HEK293 (cell line): ENCODE data around the gene ABLIM3.

Source experiments
- CTCF ChIA-PET: fragments of 350-600 bp; formaldehyde crosslinking; extraction: SDS; loops from one replicate; lab custom pipeline; 2021; ENCODE audit warnings: antibody characterized with exemption; lab: Yijun Ruan, JAX
- POLR2A ChIA-PET: fragments of 300-600 bp; formaldehyde crosslinking; extraction: SDS; loops from one replicate; lab custom pipeline; 2020; ENCODE audit warnings: antibody characterized with exemption, inconsistent platforms; lab: Yijun Ruan, JAX
- H3K27ac ChIP-seq: fragments of 200-500 bp; sonication (Bioruptor generic); 2 replicates; pipeline ENCODE4 v1.5.1; 2014; ENCODE audit warnings: low read depth, low read length, control low read depth, inconsistent platforms; ENCODE audit errors: extremely low read depth
- H3K36me3 ChIP-seq, 2 experiments: fragments of 200-500 bp in 1 of 2; sonication (Bioruptor generic) in 1 of 2; 1 replicate in 1 of 2; 2 replicates in 1 of 2; pipeline ENCODE4 v1.5.1; 2014 to 2017; ENCODE audit warnings: inconsistent platforms in 2 of 2, low read length in 2 of 2; ENCODE audit not compliant: control insufficient read depth in 2 of 2, insufficient read depth in 1 of 2
- H3K4me1 ChIP-seq: fragments of 200-500 bp; sonication (Bioruptor generic); 2 replicates; pipeline ENCODE4 v1.5.1; 2014; ENCODE audit warnings: mild to moderate bottlenecking, low read length, inconsistent platforms; ENCODE audit not compliant: control insufficient read depth, insufficient read depth
- H3K4me3 ChIP-seq: 2 replicates; pipeline ENCODE4 v1.5.1; 2011; ENCODE audit warnings: low read depth, mild to moderate bottlenecking, control low read depth, low read length, moderate library complexity
- H3K9me3 ChIP-seq: fragments of 200-500 bp; sonication (Bioruptor generic); 2 replicates; pipeline ENCODE4 v1.5.1; 2014; ENCODE audit warnings: low read depth, low read length, inconsistent platforms; ENCODE audit not compliant: control insufficient read depth, insufficient read depth
- GLI4 ChIP-seq: fragments of 450-650 bp; formaldehyde crosslinking; IDR thresholded peaks from 2 replicates; pipeline ENCODE4 v1.5.1; 2016; ENCODE audit warnings: missing biosample characterization, missing genetic modification characterization
- REST ChIP-seq: fragments of 450-650 bp; formaldehyde crosslinking; IDR thresholded peaks from 2 replicates; pipeline ENCODE4 v1.5.1; 2016; ENCODE audit warnings: missing biosample characterization, missing genetic modification characterization
- SCRT2 ChIP-seq: fragments of 450-650 bp; formaldehyde crosslinking; IDR thresholded peaks from 2 replicates; pipeline ENCODE4 v1.5.1; 2016; ENCODE audit warnings: missing biosample characterization, missing genetic modification characterization
- TRIM28 ChIP-seq: IDR thresholded peaks from 2 replicates; pipeline ENCODE4 v1.6.1; 2011; ENCODE audit warnings: low read length, control low read depth, borderline replicate concordance
- ZNF132 ChIP-seq: fragments of 450-650 bp; formaldehyde crosslinking; IDR thresholded peaks from 2 replicates; pipeline ENCODE4 v1.5.1; 2017; ENCODE audit warnings: missing biosample characterization, missing genetic modification characterization, borderline replicate concordance
- ZNF140 ChIP-seq: fragments of 450-650 bp; formaldehyde crosslinking; IDR thresholded peaks from 2 replicates; pipeline ENCODE4 v1.5.1; 2016; ENCODE audit warnings: missing biosample characterization, missing genetic modification characterization
- ZNF146 ChIP-seq: fragments of 450-650 bp; formaldehyde crosslinking; IDR thresholded peaks from 2 replicates; pipeline ENCODE4 v1.5.1; 2016; ENCODE audit warnings: missing biosample characterization, missing genetic modification characterization
- ZNF311 ChIP-seq: fragments of 450-650 bp; formaldehyde crosslinking; IDR thresholded peaks from 2 replicates; pipeline ENCODE4 v1.5.1; 2017; ENCODE audit warnings: missing biosample characterization, missing genetic modification characterization, borderline replicate concordance
- ZNF341 ChIP-seq: fragments of 450-650 bp; formaldehyde crosslinking; IDR thresholded peaks from 2 replicates; pipeline ENCODE4; 2016; ENCODE audit warnings: low read depth, missing biosample characterization, missing genetic modification characterization
- ZNF366 ChIP-seq: fragments of 450-650 bp; formaldehyde crosslinking; conservative IDR thresholded peaks from 2 replicates; pipeline ENCODE4 v1.5.1; 2016; ENCODE audit warnings: missing biosample characterization, missing genetic modification characterization
- ZNF521 ChIP-seq: fragments of 450-650 bp; formaldehyde crosslinking; IDR thresholded peaks from 2 replicates; pipeline ENCODE4 v1.5.1; 2017; ENCODE audit warnings: missing biosample characterization, mild to moderate bottlenecking, missing genetic modification characterization
- ZNF548 ChIP-seq: fragments of 450-650 bp; formaldehyde crosslinking; IDR thresholded peaks from 2 replicates; pipeline ENCODE4 v1.5.1; 2016; ENCODE audit warnings: missing biosample characterization, missing genetic modification characterization
- ZNF596 ChIP-seq: fragments of 450-650 bp; IDR thresholded peaks from 2 replicates; pipeline ENCODE4 v1.5.0; 2018; ENCODE audit warnings: missing biosample characterization, mild to moderate bottlenecking, missing genetic modification characterization, moderate library complexity
- ZNF677 ChIP-seq: fragments of 450-650 bp; IDR thresholded peaks from 2 replicates; pipeline ENCODE4 v1.5.0; 2018; ENCODE audit warnings: missing biosample characterization, mild to moderate bottlenecking, missing genetic modification characterization, moderate library complexity

Gene ABLIM3

GRCh38 chr5:149246906-149247305, 105.6 kb downstream of the ABLIM3 start:
- ChIA-PET CTCF (interaction anchor here (0.9 to 1.2 kb wide), 2 partner anchors 22 to 105 kb away, joined by 4 read pairs; partner anchors contain the start of gene ABLIM3), POLR2A (no interaction called here)
- peak; percentile 52; the same call in 1 of the 2 replicates for TF ChIP-seq ZNF146 (tag by site-specific recombination)
- TF ChIP-seq ZNF140: 0 out of 2 replicates have a peak, but pooled peaks have one; percentile 25
- TF ChIP-seq ZNF521 (tag by site-specific recombination): no peak
- no peak overlapping the region for H3K27ac ChIP-seq
- H3K9me3 ChIP-seq: no peaks in the 10 kb centered on the region
- H3K36me3 ChIP-seq: no peaks in the 10 kb centered on the region
- no peaks in the 10 kb centered on the region for H3K4me1 ChIP-seq
- no peak overlapping the region for H3K4me3 ChIP-seq

GRCh38 chr5:149247726-149248125, 106.4 kb downstream of the ABLIM3 start:
- no peak for TF ChIP-seq ZNF341 (tag by site-specific recombination)
- Histone ChIP-seq H3K9me3 (no peaks in the 10 kb centered on the region), H3K36me3 (no peaks in the 10 kb centered on the region), H3K4me3 (no peak overlapping the region), H3K27ac (no peak overlapping the region), H3K4me1 (no peaks in the 10 kb centered on the region)
- POLR2A ChIA-PET: no interaction called here
- CTCF ChIA-PET: interaction anchor here (0.9 to 1.4 kb wide), 3 partner anchors 16 to 133 kb away, joined by 3 to 6 read pairs (median 3); no protein-coding TSS in a partner anchor

- ChIA-PET POLR2A (no interaction called here), CTCF (no interaction called here)
- Histone ChIP-seq H3K4me1 (no peaks in the 10 kb centered on the region), H3K4me3 (no peak overlapping the region), H3K27ac (no peak overlapping the region), H3K36me3 (no peaks in the 10 kb centered on the region), H3K9me3 (no peaks in the 10 kb centered on the region)
- TF ChIP-seq ZNF311 (tag by site-specific recombination) (no peak), GLI4 (tag by site-specific recombination) (no peak), TRIM28 (no peak), ZNF366 (no peak), ZNF548 (tag by site-specific recombination) (no peak), ZNF132 (tag by site-specific recombination) (no peak), SCRT2 (tag by site-specific recombination) (no peak), ZNF677 (tag by site-specific recombination) (no peak)
Measured at GRCh38 chr5:149251546-149251945, 110.3 kb downstream of the ABLIM3 start.

GRCh38 chr5:149254506-149254905, 113.2 kb downstream of the ABLIM3 start:
- no peak overlapping the region for H3K27ac ChIP-seq
- TF ChIP-seq REST (tag by site-specific recombination) (peak; percentile 90), ZNF596 (tag by site-specific recombination) (no peak)
- H3K36me3 ChIP-seq: no peaks in the 10 kb centered on the region
- no peaks in the 10 kb centered on the region for H3K9me3 ChIP-seq
- H3K4me3 ChIP-seq: no peak overlapping the region
- no peaks in the 10 kb centered on the region for H3K4me1 ChIP-seq
- POLR2A ChIA-PET: no interaction called here
- CTCF ChIA-PET: interaction anchor here (0.7 to 2.3 kb wide), 2 partner anchors 10 to 40 kb away, joined by 3 to 14 read pairs; no protein-coding TSS in a partner anchor
